NOMO-1 treated with dmso at 0.1 percent for 144 hours (cell line): ENCODE results near the gene TMEM45B.
A peak's percentile ranks its signal among the peaks of the same experiment; 100 is the strongest.
"Not testable (repeated sequence)": the region's sequence is repeated elsewhere in the genome, so short reads cannot be mapped to it uniquely, and the experiment has no call there.

Source experiments
- DNase-seq: peaks from one replicate; lab custom pipeline; 2025; ENCODE audit not compliant: unreplicated experiment; lab: John Stamatoyannopoulos, UW

TMEM45B gene

GRCh38 chr11:129815596-129816461, at the start of gene TMEM45B:
TSS of gene TMEM45B (plus strand) at chr11:129815848. CDS start at chr11:129852483, 36,635 bp downstream.
- DNase-seq: no peak

GRCh38 chr11:129766898-129767604, 48.6 kb upstream of the TMEM45B start:
- DNase-seq: peak; percentile 20

- DNase-seq: no peak
Measured at GRCh38 chr11:129767827-129768226, 47.8 kb upstream of the TMEM45B start.

GRCh38 chr11:129768356-129768755, 47.3 kb upstream of the TMEM45B start:
- no peak for DNase-seq

GRCh38 chr11:129769059-129769458, 46.6 kb upstream of the TMEM45B start:
- DNase-seq: no peak

- no peak for DNase-seq
Measured at GRCh38 chr11:129770993-129771392, 44.7 kb upstream of the TMEM45B start.

GRCh38 chr11:129771456-129771855, 44.2 kb upstream of the TMEM45B start:
- not testable (repeated sequence) for DNase-seq

- DNase-seq: no peak
Measured at GRCh38 chr11:129778877-129779276, 36.8 kb upstream of the TMEM45B start.

- no peak for DNase-seq
Measured at GRCh38 chr11:129779342-129779741, 36.3 kb upstream of the TMEM45B start.

- DNase-seq: peak; percentile 8
Measured at GRCh38 chr11:129785383-129786111, 30.1 kb upstream of the TMEM45B start.

- DNase-seq: not testable (repeated sequence)
Measured at GRCh38 chr11:129786112-129786416, 29.6 kb upstream of the TMEM45B start.

GRCh38 chr11:129787532-129788155, 28.0 kb upstream of the TMEM45B start:
- DNase-seq: no peak

- DNase-seq: no peak
Measured at GRCh38 chr11:129788278-129788677, 27.4 kb upstream of the TMEM45B start.

- DNase-seq: no peak
Measured at GRCh38 chr11:129790106-129790505, 25.5 kb upstream of the TMEM45B start.

GRCh38 chr11:129791515-129791914, 24.1 kb upstream of the TMEM45B start:
- DNase-seq: no peak

GRCh38 chr11:129792663-129793062, 23.0 kb upstream of the TMEM45B start:
- no peak for DNase-seq

- no peak for DNase-seq
Measured at GRCh38 chr11:129795089-129795488, 20.6 kb upstream of the TMEM45B start.

GRCh38 chr11:129798212-129798611, 17.4 kb upstream of the TMEM45B start:
- DNase-seq: no peak

- DNase-seq: not testable (repeated sequence)
Measured at GRCh38 chr11:129800162-129800561, 15.5 kb upstream of the TMEM45B start.

GRCh38 chr11:129800655-129801054, 15.0 kb upstream of the TMEM45B start:
- DNase-seq: no peak

GRCh38 chr11:129803533-129803932, 12.1 kb upstream of the TMEM45B start:
- no peak for DNase-seq
